HG03196 (cell line): ENCODE data around the gene CAPN14.
A peak's percentile ranks its signal among the peaks of the same experiment; 100 is the strongest.

Experiments
- ATAC-seq: cut with Tn5 transposase; IDR thresholded peaks from one replicate; pipeline ENCODE4 v1.9.1; 2021; ENCODE audit not compliant: unreplicated experiment

Gene CAPN14

DNA sequence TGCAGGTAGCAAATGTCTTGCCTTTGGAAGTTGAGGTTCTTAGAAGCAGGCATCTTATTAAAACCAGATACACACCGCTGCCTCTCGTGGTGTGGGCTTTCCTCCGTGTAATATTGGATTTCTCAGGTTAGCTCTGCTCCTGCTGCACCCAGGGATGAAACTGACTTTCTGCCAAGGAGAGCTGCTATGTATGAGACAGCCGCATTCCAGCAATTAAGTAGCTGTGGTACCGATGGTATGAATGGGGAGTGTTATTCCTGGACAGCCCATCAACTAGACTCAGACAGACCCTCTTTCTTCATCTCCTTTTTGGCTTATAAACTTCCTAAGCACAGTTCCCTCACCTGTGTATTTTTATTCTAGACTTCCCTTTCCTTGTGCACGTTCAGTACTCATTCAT, 9.8 kb upstream of the CAPN14 start:
- ATAC-seq: no peak

DNA sequence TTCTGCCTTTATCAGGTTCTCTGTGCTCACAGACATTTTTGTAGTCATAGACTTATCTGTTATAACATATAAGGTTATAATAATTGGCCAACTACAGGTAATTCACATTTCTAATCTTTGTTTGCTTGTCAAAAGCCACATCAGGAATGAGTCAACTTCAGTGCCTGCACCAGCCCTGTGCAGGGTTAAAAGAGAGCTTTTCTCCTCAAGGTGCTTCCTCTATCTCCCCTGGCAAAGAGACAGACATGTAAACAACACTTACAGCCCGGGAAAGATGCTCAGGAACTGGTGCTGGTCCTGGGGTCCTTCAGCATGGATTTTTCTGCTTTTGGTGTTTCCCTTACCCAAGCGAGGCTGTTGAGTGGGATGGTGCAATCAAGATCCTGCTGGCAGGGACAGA, 9.0 kb upstream of the CAPN14 start:
- ATAC-seq: no peak

DNA sequence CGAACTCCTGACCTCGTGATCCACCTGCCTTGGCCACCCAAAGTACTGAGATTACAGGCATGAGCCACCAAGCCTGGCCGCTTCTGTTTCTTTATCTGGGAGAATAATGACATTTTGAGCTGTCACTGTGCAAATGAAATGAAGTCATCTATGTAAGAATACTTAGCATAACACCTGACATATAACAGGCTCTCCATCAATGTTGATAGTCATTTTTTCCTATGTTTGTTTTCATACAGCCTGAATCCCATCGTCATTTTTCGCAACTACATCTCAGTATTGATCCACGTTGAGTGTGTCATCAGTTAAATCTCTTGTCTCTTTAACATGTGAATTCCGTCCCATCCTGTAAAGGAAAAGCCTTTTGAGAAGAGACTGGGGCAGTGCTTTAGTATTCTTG, 6.4 kb upstream of the CAPN14 start:
- ATAC-seq: no peak

DNA sequence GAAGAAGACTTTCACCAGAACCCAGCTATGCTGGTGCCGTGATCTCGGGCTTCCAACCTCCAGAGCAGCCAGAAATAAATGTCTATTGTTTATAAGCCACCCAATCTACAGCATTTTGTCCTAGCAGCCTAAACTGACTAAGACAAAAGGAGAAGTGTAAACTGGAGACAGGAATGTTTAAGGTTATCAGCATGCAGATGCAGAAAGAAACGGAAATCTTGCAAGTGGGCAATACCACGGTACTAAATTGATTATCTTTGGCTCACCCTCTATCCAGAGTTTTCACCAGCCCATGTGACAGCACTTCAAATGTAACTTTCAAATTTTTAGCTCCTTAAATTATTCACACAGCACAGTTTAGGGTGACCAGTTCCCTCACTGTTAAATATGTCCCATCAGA, 5.7 kb upstream of the CAPN14 start:
- ATAC-seq: no peak

DNA sequence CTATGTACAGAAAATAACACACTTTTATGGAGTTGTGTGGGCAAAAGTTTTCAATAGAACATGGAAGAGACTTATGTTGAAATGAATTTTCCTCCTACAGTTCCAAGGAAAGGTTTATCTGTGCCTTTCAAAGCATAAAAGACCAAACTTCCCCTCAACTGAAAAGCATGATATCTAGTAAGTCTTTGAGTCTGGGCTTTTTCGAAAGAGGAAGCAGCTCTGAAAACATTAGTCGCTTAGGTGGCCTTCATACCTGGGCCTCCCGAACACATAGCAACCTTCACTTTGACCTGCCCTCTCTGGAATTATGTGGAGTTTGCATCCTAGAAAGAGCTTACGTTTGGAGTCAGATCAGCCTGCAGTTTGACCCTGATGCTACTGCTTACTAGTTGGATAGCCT, 4.8 kb upstream of the CAPN14 start:
- ATAC-seq: no peak

DNA sequence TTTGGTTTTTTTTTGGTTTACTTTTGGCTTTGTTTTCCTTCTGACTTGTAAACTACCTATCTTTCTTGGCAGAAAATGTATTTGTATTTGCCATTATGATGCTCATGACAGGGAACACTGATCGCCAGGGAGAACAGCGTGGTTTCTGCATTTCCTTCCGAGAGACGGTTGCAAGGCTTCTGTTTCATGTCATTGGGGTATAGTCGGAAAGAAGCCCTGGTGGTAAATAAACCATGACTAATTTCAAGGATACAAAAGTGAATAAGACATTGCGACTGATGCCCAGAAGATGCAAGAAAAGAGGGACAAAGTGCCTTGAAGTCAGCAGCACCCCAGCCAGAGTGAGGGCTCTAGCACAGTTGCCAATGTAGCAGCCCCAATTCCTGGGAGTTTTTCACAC, 4.2 kb upstream of the CAPN14 start:
- no peak for ATAC-seq

DNA sequence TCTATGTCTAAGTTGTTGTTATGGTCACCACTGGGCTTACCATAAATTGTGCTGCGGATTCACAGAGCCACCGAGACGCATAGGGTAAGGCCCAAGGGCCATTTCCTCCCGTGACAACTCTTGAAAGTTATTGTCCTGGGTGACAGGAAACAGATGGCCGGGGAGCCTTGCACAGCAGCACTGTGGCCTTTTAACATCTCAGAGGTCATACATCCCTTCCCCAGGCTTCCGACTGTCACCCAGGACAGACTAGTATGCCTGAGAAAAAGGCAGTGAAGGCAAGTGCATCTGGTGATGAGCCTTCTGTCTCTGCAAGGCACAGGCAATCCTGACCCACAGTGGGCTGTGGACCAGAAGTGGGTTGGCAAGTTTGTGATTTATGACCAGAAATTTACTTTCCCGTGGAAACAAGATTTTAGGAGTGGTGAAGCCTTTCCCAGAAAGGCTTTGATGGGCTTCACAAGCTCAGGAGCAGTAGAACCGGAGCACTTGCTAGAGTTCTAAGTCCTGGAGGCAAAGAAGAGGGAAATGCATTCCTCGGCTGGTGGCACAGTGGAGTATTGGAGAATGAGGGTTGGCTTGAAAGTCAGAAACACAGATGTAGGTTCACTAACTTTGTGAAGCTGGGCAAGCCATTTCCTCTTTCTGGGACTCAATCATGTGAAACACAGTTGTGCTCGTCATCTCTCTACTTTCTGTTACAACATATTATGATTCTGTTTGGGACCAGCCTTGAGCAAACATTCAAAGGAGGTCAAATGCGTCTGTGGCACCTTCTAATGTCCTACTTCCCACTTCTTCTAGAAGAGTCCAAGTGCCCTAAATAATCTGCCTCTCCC, 2.0 kb upstream of the CAPN14 start:
- peak; percentile 70 for ATAC-seq

DNA sequence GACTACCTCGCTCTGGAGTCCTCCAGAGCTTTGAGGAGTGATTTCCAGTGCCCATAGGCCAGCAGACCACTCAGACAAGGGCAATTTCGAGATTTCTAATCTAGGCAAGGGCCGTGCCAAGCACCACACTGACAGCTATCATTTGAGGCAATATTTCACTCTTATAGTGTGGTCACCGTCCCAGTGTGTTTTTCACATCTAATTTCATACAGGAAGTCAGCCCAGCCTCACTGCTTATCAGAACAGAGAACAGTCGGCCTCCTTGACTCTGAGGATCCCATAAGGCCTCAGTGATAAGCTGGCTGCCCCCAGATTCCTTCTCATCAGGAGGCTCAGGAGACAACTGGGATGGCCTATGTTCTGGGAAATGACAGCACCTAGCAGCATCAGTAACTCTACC, 581 bp downstream of the CAPN14 start:
- ATAC-seq: peak; percentile 45

DNA sequence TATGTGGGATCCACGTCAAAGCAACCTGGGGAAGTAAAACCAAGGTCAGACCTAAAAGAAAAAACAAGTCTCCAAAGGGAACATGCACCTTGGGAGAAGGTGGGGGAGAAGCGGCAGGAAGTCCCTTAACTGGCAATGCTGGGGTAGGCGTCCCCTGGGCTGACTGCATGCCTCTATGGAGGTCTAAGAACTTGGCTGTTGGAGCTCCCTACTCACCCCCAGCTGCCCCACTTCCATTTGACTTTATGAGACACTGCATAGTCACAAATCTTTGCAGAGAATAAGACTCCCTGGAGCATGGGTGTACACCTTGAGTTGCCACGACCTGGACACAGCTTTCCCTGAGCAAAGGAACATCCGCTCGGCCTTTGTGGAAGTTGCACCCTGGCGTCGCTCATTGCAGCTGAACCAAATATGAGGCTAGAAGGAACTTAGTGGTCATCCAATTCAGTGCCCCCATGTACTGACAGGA, 2.8 kb downstream of the CAPN14 start:
- ATAC-seq: no peak

DNA sequence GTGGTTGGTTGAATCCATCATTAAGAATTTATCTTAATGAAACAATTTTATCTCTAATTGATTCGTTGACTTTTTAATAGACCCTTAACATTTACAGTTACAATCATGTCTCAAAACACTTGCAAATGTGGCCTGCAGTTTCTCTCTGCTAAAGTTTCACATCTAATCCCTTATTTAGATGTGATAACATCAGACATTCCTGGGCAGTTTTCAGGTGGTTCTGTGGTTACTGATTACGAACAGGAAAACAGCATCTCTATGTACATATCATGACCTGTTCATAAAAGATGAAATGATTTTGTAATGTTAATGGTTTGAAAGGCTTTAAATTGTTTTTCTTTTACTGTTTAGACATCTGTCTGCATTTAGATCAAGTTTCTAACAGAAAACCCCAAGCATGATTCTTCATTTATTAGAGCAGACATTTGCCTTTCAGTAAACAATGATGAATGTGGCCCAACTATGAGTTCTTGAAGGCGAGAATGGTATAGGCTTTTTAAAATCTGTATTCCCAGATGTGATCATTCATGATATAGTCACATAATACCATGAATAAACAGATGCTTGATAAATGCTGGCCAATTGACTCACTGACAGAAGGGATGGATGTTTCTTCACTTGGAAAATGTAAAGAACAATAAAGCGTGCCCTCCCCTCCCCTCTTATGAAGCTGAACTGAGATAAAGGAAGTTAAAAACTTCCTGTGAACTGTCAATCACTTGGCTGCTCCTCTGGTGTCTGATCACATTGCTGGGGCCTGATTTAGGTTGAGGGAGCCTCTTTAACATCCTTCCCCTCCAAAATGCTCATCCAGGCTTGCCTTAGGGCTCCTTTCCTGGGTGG, 3.5 kb downstream of the CAPN14 start:
- no peak for ATAC-seq

DNA sequence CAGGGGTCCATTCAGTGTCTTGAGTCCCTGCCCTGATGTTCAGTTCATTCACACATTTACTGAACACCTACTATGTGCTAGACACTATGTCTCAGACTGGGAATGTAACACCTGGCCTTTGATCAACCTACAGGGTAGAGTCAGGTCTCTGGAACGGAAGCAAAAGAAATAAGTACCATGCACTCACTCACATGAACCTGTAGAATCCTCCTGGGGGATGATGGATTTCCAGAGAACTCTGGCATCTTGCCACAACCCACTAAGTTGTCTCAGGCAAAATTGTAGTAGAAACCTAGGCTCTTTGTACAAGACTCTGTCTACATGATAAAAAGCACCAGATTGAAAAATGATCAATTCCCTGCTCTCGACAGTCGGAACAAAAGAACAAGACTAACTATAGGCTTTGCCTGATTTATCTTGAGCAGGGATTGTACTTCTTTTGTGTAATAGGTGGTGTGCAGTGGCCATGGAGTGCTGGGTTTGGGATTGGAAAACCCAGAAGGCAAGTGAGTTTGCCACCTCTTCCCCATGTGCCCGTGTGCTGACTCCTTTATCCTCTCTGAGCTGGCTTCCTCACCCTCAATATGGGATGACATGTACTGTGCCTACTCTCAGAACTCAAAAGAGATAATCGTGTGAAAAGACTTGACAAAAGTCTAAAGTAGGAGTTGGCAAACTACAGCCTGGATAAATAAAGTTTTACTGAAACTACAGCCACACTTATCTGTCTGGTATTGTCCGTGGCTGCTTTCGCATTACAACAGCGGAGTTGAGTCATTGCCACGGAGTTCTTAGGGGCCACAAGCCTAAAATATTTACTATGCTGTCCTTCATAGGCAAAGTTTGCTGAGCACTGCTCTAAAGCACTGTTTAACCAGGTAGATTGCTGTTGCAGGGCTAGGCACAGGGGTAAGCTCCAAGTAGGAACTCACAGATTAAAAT, 4.4 kb downstream of the CAPN14 start:
- ATAC-seq: no peak

DNA sequence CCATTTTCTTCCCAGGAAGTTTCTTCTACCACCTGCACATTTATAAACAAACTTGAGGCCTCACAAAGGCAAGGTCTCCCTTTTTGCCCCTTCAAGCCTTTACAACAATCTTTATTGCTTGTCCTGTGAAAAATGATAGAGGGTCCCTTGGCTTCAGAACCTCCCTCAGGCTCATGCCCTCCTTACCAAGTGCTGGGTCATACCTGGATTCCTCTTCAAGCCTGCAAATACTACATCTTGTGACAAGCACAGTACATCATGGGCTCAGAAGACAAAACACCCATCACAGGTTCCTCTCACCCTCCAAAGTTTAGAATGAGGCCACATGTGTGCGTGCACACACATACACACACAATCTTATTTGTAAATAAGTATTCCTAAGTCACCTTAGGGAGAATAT, 9.1 kb downstream of the CAPN14 start:
- ATAC-seq: no peak

DNA sequence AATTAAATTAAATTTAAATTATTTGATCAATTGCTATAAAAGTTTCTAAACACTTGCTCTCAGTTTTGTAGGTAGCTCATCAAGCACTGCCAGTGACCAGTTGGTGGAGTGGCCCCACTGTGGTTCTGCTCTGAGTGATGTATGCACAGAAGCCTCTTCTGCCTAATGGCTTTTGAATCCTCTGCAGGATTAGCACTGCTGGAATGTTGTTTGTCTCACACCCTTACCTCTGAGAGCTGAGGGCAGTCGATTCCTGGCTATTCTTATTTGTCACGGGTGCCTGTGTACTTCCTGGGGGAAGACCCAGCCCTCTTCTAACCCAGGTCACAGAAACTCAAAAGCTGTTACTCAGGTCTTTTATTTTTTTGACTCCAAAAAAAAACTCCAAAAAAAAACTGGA, 9.5 kb downstream of the CAPN14 start:
- ATAC-seq: no peak

DNA sequence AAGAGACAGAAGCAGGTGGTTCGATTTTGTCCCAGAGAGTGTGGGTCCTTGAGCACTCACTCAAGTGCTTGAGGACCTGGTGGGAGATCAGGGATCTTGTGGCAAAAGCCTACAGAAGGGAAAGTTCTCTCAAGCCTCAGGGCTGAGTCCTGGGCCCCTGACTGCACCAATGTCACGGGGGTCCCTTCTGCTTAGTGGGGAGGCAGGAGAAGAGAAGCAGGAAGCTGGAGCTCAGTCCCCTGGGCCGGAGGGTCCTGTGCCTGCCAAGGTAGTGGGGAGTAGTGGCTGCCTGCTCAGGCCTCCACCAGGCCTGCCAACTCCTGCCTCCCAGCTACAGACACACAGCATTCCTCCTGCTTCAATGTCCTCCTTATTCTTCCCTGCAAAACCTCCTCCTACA, 11.7 kb downstream of the CAPN14 start:
- no peak for ATAC-seq

DNA sequence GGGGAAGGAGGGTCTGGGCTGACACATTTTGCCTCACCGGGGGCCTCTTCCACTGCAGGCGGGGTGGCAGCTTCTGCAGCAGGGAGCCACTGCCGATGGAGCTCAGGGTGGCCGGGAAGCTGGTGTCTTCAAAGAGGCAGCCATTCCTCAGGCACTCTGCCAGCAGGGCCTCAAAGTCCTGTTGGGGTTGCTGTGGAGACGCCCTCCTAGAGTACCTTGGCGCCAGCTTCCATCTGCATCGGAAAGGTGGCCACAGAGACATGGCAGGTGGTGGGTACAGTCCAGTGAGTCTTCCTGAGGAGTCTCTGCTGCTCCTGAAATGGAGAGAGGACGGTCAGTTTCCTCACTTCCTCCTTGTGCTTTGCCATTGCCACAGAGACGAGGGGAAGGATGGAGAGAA, 12.1 kb downstream of the CAPN14 start:
- no peak for ATAC-seq

DNA sequence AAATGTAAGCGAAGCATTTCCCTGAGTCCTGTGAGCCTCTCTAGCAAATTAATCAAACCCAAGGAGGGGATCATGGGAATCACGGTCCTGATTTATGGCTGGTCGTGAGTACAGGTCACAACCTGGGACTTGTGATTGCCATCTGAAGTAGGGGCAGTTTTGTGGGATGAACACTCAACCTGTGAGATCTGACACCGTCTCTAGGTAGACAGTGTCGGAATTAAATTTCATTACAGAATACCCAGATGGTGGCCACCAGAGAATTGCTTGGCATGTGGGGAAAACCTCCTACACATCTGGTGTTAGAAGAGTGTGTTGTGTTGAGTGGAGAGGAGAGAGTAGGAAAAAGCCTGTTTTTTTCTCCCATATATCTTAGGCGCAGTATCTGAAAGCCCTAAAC, 12.5 kb downstream of the CAPN14 start:
- no peak for ATAC-seq

DNA sequence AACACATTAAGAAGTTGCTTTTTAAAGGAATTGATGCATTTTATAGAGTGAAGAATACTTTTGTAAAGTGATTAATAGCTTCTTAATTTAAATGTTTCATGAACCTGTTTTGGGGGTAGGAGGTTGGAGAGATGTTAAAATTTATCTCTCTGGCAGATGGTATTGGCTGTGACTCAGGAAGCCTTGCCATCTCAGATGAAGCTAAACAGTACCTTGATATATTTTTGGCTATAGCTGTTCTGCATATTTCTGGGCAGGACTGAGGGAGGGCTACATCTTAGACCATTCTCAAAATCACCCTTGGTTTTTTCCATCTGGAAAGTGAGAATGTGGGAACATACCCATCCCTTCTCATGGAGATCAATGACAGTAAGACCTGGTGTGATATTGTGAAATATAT, 13.4 kb downstream of the CAPN14 start:
- no peak for ATAC-seq

DNA sequence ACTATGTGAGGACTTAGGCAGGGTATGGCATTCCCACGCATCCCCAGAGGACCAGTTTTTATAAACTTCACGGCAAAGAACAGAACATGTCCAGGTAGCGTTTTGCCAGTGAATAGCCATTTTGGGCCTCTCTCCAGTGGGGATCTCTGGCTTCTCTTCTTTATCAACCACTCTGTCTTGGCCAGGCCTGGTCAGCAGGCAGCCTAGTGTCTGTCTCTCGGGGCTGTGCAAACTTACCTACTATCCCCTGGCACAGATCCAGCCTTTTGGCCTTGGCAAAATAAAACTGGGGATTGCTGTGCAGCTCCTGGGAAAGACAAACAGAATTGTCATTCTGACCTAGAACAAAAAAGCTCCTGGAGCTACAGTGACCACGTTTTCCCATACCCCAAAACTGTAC, 14.5 kb downstream of the CAPN14 start:
- no peak for ATAC-seq

DNA sequence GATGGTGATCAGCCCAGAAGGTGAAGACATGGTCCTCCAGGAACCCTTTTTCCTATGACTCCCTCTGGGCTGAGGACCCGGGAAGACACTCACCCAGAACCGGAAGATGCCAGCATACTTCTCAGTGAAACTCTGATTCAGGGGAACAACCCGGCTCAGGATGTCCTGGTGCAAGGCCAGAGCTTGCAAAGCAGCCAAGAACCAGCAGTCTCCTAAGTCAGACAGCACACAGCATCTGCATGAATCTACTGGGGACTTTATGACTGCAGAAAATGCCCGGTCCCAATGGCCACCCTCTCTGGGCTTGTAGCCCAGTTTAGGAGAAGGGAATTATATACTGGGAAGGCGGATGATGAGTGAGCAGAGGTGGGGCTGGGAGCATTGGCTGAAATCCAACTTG, 15.3 kb downstream of the CAPN14 start:
- no peak for ATAC-seq

DNA sequence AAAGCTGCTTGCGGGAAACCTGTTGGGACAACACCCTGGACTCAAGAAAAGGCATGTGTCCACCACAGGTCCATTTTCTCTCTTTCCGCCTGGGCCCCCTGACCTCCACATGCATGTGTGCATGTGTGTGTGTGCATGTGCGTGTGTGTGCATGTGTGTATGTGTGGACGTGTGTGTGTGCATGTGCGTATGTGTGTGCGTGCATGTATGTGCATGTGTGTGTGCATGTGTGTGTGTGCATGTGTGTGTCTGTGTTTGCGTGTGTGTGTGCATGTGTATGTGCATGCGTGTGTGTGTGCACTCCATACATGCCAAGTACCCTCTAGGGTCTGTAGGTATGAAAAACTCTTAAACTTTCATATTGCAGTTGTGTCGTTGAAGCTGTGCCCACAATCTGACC, 16.3 kb downstream of the CAPN14 start:
- no peak for ATAC-seq

DNA sequence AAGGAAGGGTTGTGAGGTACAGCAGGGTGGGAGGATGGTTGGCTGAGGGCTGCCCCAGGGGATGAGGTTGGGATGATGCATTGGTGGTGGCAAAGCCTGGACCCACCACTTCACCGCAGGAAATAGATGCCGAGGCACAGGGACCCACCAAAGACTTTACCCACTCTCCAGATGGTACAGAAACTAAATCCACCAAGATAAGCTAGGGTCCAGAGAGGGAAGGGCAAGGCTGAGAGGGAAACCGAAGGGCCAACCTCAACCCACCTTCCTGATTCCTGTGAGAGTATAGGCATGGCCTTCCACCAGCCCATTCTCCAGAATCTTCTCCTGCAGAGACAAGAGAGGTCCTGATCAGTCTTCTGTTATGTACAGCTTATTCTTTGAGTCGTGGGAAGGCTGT, 18.1 kb downstream of the CAPN14 start:
- no peak for ATAC-seq
